GM21381 (cell line): ENCODE data around the gene DDX55.
A peak's percentile ranks its signal among the peaks of the same experiment; 100 is the strongest.

Experiments
- ATAC-seq: cut with Tn5 transposase; IDR thresholded peaks from one replicate; pipeline ENCODE4 v1.9.1; 2021; ENCODE audit warnings: mild to moderate bottlenecking, moderate library complexity; ENCODE audit not compliant: unreplicated experiment

DDX55 gene

GRCh38 chr12:123607756-123608155 is 5.9 kb downstream of the DDX55 start:
- ATAC-seq: no peak

GRCh38 chr12:123608182-123608581 is 6.3 kb downstream of the DDX55 start:
- no peak for ATAC-seq

GRCh38 chr12:123614110-123614509 is 12.2 kb downstream of the DDX55 start:
- ATAC-seq: no peak

GRCh38 chr12:123614531-123614930 is 12.6 kb downstream of the DDX55 start:
- no peak for ATAC-seq

GRCh38 chr12:123617144-123617543 is 15.2 kb downstream of the DDX55 start:
- no peak for ATAC-seq

GRCh38 chr12:123617580-123617979 is 15.7 kb downstream of the DDX55 start:
- ATAC-seq: no peak

GRCh38 chr12:123621101-123621500 is 19.2 kb downstream of the DDX55 start:
- ATAC-seq: no peak

GRCh38 chr12:123621619-123622530 is 20.0 kb downstream of the DDX55 start:
- ATAC-seq: no peak

- ATAC-seq: peak; percentile 98
Measured at GRCh38 chr12:123633379-123634141, 31.7 kb downstream of the DDX55 start, which contains the start of the genes EIF2B1 and GTF2H3. EIF2B1 (minus strand) TSS chr12:123633686; CDS start chr12:123633557, 129 bp downstream. GTF2H3 (plus strand) TSS chr12:123633829; CDS start chr12:123633860, 31 bp downstream.

- ATAC-seq: no peak
Measured at GRCh38 chr12:123634142-123634561, 32.3 kb downstream of the DDX55 start.

- no peak for ATAC-seq
Measured at GRCh38 chr12:123643911-123644310, 42.0 kb downstream of the DDX55 start.

GRCh38 chr12:123645380-123645779 is 43.5 kb downstream of the DDX55 start:
- no peak for ATAC-seq

GRCh38 chr12:123645878-123646277 is 44.0 kb downstream of the DDX55 start:
- no peak for ATAC-seq

GRCh38 chr12:123648401-123648800 is 46.5 kb downstream of the DDX55 start:
- ATAC-seq: no peak

GRCh38 chr12:123654129-123654701 is 52.3 kb downstream of the DDX55 start:
- no peak for ATAC-seq

GRCh38 chr12:123655420-123655819 is 53.5 kb downstream of the DDX55 start:
- peak; percentile 89 for ATAC-seq

- no peak for ATAC-seq
Measured at GRCh38 chr12:123656392-123656791, 54.5 kb downstream of the DDX55 start.

GRCh38 chr12:123657211-123657610 is 55.3 kb downstream of the DDX55 start:
- no peak for ATAC-seq

GRCh38 chr12:123659996-123660727 is 58.3 kb downstream of the DDX55 start:
- ATAC-seq: no peak

GRCh38 chr12:123667771-123668170 is 65.9 kb downstream of the DDX55 start:
- no peak for ATAC-seq
